A673 (cell line): Measurements from ENCODE around the gene ZNF268. TPM values are rescaled to one million over a fixed set of nuclear protein-coding genes. Genes with fewer than 3 reads are reported as not detected.
"Not testable (repeated sequence)": the region's sequence is repeated elsewhere in the genome, so short reads cannot be mapped to it uniquely, and the experiment has no call there.

ENCODE experiments used
- BruUV-seq: library from RNA; stranded (reverse); fragments of 400-500 nt; replicated peaks from 2 replicates; lab custom pipeline; 2021; lab: Mats Ljungman, UMichigan
- CTCF ChIA-PET: fragments of 300-600 bp; sonication (Branson Sonifier 250); formaldehyde crosslinking; loops from one replicate; lab custom pipeline; 2022; ENCODE audit warnings: antibody characterized with exemption; lab: Charles Lee
- POLR2A ChIA-PET: fragments of 300-600 bp; sonication (Branson Sonifier 250); formaldehyde crosslinking; loops from one replicate; lab custom pipeline; 2022; ENCODE audit warnings: antibody characterized with exemption; ENCODE audit not compliant: low non-redundant PET; lab: Charles Lee
- DNase-seq: peaks from one replicate; pipeline ENCODE4 v3.0.0-alpha.2; 2015; ENCODE audit warnings: low spot score
- H3K27ac ChIP-seq: fragments of 200-600 bp; sonication (generic); 2 replicates; pipeline ENCODE4 v1.5.1; 2016; ENCODE audit warnings: mixed run types, low read depth, mild to moderate bottlenecking, mixed read lengths, antibody characterized with exemption, low read length; ENCODE audit not compliant: poor library complexity, severe bottlenecking
- H3K27me3 ChIP-seq: fragments of 200-600 bp; sonication (generic); replicated peaks from 2 replicates; pipeline ENCODE4 v1.6.1; 2017; ENCODE audit warnings: mixed run types, low read depth, mild to moderate bottlenecking, mixed read lengths, antibody characterized with exemption, low read length; ENCODE audit not compliant: insufficient read depth, poor library complexity
- H3K36me3 ChIP-seq: fragments of 200-600 bp; sonication (generic); 2 replicates; pipeline ENCODE4 v1.6.1; 2016; ENCODE audit warnings: mixed run types, mild to moderate bottlenecking, mixed read lengths, antibody characterized with exemption, low read length; ENCODE audit not compliant: insufficient read depth, poor library complexity, severe bottlenecking
- H3K4me1 ChIP-seq: fragments of 200-600 bp; sonication (generic); 2 replicates; pipeline ENCODE4 v1.6.1; 2017; ENCODE audit warnings: mixed run types, mild to moderate bottlenecking, mixed read lengths, antibody characterized with exemption, low read length; ENCODE audit not compliant: insufficient read depth, poor library complexity, severe bottlenecking
- H3K4me3 ChIP-seq: fragments of 200-600 bp; sonication (generic); 2 replicates; pipeline ENCODE4 v1.5.1; 2016; ENCODE audit warnings: low read depth, mixed run types, mild to moderate bottlenecking, mixed read lengths, low read length; ENCODE audit not compliant: poor library complexity, severe bottlenecking
- H3K9me3 ChIP-seq: fragments of 200-600 bp; sonication (generic); 2 replicates; pipeline ENCODE4 v1.6.1; 2016; ENCODE audit warnings: mixed run types, low read depth, mild to moderate bottlenecking, mixed read lengths, antibody characterized with exemption, low read length; ENCODE audit not compliant: poor library complexity, severe bottlenecking
- EZH2 ChIP-seq: fragments of 200-600 bp; sonication (generic); IDR thresholded peaks from 2 replicates; pipeline ENCODE4 v1.6.1; 2017; ENCODE audit warnings: borderline replicate concordance, low read depth, mild to moderate bottlenecking, mixed read lengths, antibody characterized with exemption, low read length; ENCODE audit not compliant: poor library complexity, severe bottlenecking
- intact Hi-C: fragments of 100-400 bp; cut with micrococcal nuclease; formaldehyde crosslinking; loops from one replicate; pipeline ENCODE4 v1.10.0; 2022; ENCODE audit not compliant: unreplicated experiment
- total RNA-seq: library from RNA; stranded (reverse); gene quantifications from 2 replicates; pipeline ENCODE4 v1.2.3, GENCODE V29; 2021
- TF ChIP-seq, protein P1 (sequence below): fragments of 300-800, 200-600 bp; sonication (generic); conservative IDR thresholded peaks from 2 replicates; pipeline ENCODE4 v1.5.1; 2017; ENCODE audit warnings: low read depth, mild to moderate bottlenecking, antibody characterized with exemption, low read length, moderate library complexity, mixed read lengths

ZNF268 gene
- total RNA-seq, 1 experiment from 2014 or later: 20.6 TPM

DNA sequence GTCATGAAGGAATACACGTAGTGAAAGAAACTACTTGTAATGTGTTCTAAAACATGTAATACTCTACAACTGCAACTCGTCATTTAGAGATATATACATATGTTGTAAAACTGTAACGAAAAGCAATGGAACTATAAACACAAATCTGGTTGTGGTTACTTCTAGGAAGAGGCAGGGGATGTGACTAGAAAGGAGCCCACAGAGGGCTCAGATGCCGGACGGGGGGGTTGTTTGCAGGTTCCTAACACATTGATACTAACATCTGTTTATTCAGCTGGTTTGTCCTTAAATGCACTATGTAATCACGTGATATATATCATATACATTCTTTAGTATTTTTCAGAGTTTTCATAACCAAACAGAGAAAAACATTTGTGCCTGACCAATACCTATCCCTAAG, 70.4 kb downstream of the ZNF268 start:
- H3K9me3 ChIP-seq: peaks cover 8% of the 10 kb centered on the region
- H3K27me3 ChIP-seq: no peaks in the 10 kb centered on the region
- no TSS peak for BruUV-seq
- ChIA-PET POLR2A (no interaction called here), CTCF (no interaction called here)
- no peak overlapping the region for H3K4me3 ChIP-seq
- H3K4me1 ChIP-seq: no peaks in the 10 kb centered on the region
- H3K36me3 ChIP-seq: no peaks in the 10 kb centered on the region
- intact Hi-C loops: no loop called here
- no peak for DNase-seq
- no peak overlapping the region for H3K27ac ChIP-seq
- TF ChIP-seq EZH2: no peak
- TF ChIP-seq, protein P1, sequence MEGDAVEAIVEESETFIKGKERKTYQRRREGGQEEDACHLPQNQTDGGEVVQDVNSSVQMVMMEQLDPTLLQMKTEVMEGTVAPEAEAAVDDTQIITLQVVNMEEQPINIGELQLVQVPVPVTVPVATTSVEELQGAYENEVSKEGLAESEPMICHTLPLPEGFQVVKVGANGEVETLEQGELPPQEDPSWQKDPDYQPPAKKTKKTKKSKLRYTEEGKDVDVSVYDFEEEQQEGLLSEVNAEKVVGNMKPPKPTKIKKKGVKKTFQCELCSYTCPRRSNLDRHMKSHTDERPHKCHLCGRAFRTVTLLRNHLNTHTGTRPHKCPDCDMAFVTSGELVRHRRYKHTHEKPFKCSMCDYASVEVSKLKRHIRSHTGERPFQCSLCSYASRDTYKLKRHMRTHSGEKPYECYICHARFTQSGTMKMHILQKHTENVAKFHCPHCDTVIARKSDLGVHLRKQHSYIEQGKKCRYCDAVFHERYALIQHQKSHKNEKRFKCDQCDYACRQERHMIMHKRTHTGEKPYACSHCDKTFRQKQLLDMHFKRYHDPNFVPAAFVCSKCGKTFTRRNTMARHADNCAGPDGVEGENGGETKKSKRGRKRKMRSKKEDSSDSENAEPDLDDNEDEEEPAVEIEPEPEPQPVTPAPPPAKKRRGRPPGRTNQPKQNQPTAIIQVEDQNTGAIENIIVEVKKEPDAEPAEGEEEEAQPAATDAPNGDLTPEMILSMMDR: no peak

DNA sequence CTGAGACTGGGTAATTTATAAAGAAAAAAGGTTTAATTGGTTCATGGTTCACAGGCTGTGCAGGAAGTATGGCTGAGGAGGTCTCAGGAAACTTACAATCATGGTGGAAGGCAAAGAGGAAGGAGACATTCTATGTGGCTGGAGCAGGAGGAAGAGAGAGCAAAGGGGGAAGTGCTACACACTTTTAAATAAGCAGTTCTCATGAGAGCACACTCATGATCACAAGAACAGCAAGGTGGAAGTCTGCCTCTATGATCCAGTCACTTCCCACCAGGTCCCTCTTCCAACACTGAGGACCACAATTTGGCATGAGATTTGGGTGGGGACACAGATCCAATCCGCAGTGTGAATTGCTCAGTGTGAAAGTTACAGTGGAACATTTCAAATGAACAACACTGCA, 74.5 kb downstream of the ZNF268 start:
- H3K4me1 ChIP-seq, DNase-seq, BruUV-seq, H3K9me3 ChIP-seq, H3K27ac ChIP-seq, CTCF ChIA-PET, intact Hi-C loops, H3K36me3 ChIP-seq, H3K27me3 ChIP-seq, H3K4me3 ChIP-seq: not testable (repeated sequence)
- POLR2A ChIA-PET: interaction anchor here (0.7 kb wide), 1 partner anchor 282 kb away, joined by 3 read pairs; no protein-coding TSS in a partner anchor

DNA sequence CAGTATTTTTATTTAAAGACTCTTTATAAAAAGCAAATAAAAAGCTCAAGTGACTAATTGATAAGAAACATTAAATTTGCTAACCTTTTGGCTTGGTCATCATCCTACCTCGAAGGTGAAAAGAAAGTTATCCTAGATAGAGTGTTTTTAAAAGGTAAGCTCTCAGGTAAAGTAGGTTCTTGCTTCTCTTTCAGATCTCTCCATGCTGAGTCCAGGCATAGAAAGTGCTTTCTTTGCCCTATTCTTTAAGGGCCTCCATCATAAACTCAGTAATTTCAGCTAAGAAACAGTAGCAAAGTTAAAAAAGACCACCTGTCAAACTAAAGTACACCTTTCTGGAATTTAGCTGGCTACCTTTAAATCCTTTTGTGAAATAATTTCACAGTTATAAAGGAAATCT, 75.0 kb downstream of the ZNF268 start:
- Histone ChIP-seq H3K27me3 (no peaks in the 10 kb centered on the region), H3K36me3 (no peaks in the 10 kb centered on the region), H3K9me3 (peaks cover 5% of the 10 kb centered on the region), H3K4me1 (no peaks in the 10 kb centered on the region), H3K27ac (no peak overlapping the region), H3K4me3 (no peak overlapping the region)
- no peak for DNase-seq
- CTCF ChIA-PET: no interaction called here
- BruUV-seq: no TSS peak
- POLR2A ChIA-PET: interaction anchor here (0.7 kb wide), 1 partner anchor 282 kb away, joined by 3 read pairs; no protein-coding TSS in a partner anchor
- TF ChIP-seq EZH2: no peak
- TF ChIP-seq, protein P1: no peak
- intact Hi-C loops: no loop called here

DNA sequence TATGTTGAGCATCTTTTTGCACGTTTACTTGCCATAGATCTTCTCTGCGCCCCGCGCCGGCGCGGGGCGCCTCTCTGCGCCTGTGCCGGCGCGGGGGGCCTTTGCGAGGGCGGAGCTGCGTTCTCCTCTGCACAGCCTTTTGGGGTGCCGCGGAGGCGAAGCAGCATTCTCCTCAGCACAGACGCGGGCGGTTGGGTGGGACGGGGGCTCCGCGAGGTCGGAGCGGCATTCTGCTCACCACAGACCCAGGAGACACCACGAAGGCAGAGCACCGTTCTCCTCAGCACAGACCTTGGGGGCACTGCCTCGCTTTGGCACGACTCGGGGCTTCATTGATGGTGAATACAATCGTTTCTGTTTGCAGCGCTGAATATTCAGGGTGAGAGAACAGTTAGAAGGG, 82.9 kb downstream of the ZNF268 start:
- no peak for DNase-seq
- TF ChIP-seq EZH2: no peak
- TF ChIP-seq, protein P1: no peak
- Histone ChIP-seq H3K4me3 (no peak overlapping the region), H3K9me3 (no peaks in the 10 kb centered on the region), H3K36me3 (no peaks in the 10 kb centered on the region), H3K27ac (no peak overlapping the region), H3K4me1 (no peaks in the 10 kb centered on the region), H3K27me3 (no peaks in the 10 kb centered on the region)
- ChIA-PET CTCF (no interaction called here), POLR2A (no interaction called here)
- intact Hi-C loops: no loop called here
- BruUV-seq: no TSS peak
